ENCODE results near the gene NPIPB6.

The NPIPB6 gene

DNA sequence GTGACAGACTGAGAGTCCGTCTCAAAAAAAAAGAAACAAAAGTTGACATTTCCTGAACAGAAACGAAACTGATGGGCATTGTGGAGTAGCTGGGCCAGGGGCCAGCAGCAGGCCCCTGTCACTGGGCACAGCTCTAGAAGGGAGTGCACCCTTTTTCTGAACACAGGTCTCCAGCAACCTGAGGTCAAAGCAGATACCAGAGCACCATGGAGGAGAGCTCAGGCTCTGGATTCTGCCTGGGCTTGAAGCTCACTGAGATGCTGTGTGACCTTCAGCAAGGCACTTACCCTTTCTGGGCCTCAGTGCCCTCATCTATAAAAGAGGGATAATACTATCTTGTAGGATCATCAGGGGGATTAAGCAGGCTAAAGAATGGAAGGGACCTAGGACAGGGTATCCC is 66.0 kb downstream of the NPIPB6 start:
- DNase-seq: no peak

DNA sequence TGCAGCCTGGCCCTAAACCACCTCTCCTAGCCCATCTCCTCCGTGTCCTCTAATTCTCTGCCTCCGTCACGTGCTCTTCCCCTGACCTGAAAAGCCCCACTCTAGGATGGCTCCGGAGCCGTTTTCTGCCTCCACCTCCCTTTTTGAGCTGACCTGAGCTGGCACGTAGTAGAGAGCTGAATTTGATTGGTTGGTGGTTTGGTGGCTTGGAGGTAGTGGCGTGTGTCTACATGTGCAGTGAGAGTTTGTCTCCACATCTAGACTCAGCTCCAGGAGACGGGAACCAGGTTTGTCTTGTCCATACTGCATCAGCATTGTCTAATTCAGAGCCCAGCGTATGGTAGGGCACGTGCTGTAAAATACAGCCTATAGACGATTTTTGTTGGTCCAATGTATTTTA is 68.0 kb downstream of the NPIPB6 start:
- no peak for DNase-seq

DNA sequence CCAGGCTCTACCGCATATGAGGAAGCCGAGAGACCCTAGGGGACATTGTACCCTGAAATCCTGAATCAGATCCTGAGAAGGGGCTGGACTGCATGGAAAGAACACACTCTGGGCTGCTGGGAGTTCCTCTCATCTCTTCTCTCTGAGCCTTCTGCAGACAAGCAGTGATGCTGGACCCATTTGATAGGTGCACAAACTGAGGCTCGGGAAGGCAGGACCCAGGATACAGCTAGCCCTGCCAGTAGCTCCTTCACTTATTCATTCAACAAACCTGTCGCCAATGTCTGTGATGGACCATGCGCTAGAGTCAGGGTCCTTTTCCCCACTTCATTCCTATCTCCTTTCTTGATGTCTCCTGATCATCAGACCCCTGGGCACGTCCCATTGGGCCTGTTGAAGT is 69.1 kb downstream of the NPIPB6 start:
- no peak for DNase-seq

DNA sequence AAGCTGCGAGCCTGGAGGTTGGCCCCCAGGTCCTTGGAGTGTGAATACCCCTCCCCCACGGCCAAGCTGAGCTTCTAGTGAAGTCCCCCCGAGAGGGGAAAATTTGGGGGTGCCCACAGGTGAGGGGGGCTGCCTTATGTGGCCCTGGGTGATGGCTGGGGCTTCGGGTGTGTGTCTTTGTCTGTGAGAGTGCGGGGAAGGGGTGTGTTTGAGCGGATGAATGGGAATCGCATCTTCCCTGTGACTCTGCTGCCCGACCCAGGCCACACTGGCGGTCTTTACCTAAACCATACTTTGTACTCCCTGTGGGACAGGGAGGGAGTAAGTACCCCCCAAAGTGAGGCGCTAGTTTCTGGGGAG is 69.7 kb downstream of the NPIPB6 start:
- no peak for DNase-seq

- DNase-seq: no peak
Observed at GRCh38 chr16:28292731-28293600, 70.3 kb downstream of the NPIPB6 start.

All from NCI-H1694 (cell line).